ENCODE results near the gene GPS1.

GPS1 gene

GRCh38 chr17:82081546-82081945, 29.8 kb downstream of the GPS1 start:
- DNase-seq: no peak

DNA sequence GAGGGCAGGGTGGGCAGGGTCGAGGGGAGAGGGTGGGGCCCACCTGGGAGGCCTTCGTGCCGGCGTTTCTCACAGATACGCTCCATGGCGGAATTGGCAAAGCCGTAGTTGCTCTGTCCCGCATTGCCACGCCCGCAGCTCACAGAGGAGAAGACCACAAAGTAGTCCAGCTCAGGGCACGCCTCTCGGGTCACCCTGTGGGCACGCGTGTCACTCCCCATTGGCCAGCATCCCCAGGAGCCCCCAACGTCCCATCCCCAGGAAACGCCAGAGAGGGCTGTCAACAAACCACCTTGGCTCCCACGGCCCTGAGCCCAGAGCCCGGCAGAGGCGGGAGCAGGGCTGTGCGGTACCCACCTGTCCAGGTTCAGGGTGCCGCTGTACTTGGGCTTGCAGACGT, 30.3 kb downstream of the GPS1 start:
- DNase-seq: no peak

DNA sequence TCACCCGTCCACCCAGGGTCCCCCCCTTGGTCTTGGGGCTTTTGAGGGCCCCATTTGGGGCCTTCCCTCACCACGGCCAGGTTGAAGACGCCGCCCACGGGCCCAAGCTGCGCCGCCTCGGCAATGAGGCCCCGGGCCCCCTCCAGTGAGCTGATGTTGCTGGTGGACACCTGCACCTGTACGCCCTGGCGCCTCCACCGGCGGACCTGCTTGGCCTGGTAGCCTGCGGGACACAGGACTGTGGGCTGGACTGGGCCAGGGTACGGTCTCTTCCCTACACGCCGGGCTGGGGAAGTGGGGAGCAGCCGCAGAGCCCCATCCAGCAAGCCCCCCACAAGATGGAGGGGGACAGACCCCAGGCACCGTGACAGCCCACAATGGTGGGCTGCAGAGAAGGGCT, 30.8 kb downstream of the GPS1 start:
- no peak for DNase-seq

GRCh38 chr17:82083009-82083408, 31.3 kb downstream of the GPS1 start:
- no peak for DNase-seq

DNA sequence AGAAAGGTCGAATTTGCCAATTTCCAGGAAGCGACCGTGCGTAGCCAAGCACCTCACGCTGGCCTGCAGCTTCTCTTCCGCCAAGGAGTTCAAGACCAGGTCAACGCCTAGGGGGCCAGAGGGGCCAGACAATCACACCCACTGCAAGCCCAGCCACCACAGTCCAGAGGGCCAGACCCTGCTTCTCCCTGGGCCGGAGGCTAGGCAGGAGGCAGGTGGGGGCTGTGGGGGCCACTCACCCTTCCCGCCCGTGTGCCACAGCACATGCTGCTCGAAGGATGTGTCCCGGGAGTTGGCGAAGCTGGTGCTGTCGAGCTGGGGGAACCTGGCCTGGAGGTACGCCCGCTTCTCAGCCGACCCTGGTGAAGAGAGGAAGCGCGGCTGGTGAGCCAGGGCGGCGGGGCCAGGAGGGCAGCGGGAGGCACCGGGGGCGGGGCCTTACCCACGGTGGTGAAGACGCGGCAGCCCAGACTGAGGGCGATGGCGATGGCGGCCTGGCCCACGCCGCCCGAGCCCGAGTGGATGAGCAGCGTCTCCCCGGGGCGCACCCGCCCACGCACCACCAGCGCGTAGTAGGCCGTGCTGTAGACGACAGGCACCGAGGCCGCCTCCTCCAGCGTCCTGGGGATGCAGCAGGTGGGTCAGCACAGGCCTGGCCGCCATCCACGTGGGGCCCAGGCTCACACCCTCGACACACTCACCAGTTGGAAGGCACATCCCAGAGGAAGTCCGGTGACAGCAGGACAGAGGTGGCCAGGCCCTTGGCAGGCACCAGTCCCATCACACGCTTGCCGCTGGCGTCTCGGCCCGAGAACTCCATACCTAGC, 32.0 kb downstream of the GPS1 start:
- DNase-seq: no peak

DNA sequence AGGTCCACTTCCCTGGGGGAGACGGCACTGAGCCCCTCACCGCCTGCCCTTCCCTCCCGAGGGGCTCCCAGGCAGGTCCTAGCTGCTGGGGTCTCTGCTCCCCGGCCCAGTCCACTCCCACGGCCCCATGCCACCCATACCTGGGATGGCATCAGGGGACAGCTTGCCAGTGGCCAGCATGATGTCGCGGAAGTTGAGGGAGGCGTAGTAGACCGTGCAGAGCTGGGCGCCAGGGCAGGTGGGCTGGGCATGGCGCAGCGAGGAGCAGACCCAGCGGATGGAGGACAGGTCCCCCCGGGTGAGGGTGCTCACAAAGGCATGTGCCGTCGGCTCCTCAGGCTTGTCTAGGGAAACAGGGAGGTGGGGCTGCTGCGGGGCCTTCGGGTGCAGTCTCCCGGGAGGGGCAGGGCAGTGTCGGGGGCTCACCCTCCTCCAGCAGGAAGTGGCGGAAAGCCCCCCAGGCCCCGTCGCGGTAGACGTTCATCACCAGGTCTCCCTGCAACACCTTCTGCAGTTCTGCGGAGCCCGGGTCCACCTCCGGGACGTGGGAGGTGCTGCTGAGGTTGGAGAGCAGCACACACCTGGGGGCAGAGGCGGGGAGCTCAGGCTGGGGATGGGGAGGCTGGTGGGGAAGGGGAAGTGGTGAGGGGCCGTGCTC, 32.8 kb downstream of the GPS1 start:
- DNase-seq: no peak

- DNase-seq: no peak
These were observed 33.5 kb downstream of the GPS1 start for GRCh38 chr17:82085031-82085861.

- no peak for DNase-seq
These were observed 34.5 kb downstream of the GPS1 start for GRCh38 chr17:82085931-82086764.

- no peak for DNase-seq
These were observed 35.5 kb downstream of the GPS1 start for GRCh38 chr17:82086941-82087906.

DNA sequence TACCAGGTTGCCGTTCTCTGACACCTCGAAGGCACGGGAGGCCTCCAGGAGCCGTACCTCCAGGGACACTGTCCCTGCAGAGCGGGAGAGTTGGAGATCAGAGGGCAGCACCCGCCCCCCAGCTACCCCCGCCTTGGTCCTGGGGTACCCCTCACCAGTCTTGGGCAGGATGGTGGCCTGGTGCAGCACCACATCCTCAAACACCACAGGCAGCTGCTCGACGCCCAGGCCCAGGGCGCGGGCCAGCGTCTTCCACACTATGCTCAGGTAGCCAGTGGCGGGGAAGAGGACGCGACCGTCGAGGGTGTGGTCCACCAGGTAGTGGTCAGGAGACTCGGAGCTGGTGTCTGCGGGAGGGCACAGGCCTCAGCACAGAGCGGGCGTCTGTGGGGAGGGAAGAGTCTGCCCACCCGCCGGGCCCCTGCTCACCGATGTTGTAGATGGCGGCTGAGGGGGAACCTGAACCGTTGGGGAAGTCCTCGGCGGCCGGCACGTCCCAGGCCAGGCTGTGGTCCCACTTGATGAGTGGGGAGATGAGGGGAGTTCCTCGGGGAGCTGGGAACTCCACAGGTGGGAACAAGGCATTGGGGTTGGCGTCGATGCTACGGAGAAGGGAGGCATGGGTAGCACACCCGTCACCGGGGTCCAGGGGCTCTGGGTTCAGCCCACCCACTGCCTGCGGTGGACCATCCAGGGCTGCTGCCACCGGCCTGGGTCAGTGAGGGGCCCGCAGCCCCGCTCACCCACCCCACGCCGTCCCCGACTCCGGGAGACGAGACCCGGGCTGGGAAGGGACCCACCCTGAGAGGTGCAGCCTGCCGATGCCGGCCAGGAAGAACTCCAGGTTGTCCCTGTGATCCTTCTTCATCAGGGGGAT, 36.5 kb downstream of the GPS1 start:
- no peak for DNase-seq

DNA sequence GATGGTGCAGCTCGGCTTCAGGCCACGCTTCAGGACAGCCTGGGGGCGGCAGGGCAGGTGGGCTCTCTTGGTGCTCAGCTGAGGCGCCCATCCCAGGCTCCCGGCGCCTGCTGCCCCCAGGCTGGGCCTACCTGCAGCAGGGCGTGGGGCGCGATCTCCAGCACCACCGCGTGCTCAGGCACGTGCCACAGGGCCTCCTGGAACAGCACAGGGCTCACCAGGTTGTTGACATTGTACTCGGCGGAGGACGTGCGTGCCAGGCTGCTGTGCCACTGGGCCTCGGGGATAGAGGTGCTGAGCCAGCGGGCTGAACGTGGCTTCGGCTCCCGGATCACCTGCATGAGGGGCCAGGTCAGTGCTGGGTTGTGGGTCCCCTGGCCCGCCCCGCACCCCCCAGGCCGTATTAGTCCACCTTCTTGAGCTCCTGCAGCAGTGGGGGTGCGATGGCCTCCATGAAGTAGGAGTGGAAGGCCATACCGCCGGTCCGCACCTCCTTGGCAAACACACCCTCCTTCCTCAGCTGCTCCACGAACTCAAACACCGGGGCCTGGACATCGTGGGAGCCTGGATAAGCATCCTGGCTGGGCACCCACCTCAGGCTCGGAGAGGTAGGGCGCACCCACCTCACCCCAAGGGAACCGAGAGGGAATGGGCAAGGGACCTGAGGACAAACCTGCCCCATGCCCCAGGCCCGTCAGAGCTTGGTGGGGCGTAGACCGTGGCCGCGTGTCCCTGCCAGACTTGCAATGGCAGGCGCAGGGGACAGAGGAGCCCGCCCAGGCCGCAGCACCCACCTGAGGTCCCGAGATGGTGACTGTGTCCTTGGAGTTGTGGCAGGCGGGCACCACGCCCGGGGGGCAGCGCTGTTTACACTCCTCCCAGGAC, 37.4 kb downstream of the GPS1 start:
- DNase-seq: no peak

DNA sequence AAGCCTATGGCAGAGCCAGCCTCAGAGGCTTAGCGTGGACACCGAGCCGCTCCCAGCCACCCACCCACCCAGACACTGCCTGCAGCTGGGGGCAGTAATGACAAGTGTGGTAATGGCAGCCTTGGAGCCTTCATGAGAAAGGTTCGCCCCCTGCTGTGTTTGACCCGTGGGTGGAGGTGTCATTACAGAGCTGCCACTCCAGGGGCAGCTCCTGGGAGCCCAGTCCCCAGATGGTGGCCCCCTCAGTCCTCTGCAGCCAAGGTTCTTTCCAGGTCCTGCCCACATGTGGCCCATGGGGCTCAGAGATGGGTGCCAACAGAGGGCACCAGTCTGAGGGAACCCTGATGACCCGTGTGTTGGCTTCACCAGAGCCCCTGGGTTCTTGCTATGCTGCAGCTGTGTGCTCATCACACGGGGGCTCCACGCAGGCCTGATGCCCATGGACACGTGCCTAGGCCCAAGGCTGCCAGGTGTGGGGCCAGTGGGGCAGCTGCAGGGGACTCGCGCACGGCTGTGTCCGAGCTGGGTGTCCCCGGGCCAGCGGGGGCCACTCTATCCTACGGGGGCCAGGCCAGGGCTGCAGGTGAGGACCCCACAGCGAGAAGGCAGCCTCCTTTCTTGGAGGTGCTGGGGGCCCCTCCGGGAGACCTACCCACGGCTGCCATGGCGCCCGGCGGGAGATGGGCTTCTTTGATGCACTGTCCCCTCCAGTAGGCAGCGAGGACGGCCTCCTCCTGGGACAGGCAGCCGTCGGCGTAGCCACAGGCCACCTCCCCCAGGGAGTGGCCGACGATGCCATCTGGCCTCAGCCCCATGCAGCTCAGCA, 38.2 kb downstream of the GPS1 start:
- no peak for DNase-seq

GRCh38 chr17:82090549-82091263, 39.0 kb downstream of the GPS1 start:
- DNase-seq: no peak

GRCh38 chr17:82091264-82092066, 39.8 kb downstream of the GPS1 start:
- no peak for DNase-seq

DNA sequence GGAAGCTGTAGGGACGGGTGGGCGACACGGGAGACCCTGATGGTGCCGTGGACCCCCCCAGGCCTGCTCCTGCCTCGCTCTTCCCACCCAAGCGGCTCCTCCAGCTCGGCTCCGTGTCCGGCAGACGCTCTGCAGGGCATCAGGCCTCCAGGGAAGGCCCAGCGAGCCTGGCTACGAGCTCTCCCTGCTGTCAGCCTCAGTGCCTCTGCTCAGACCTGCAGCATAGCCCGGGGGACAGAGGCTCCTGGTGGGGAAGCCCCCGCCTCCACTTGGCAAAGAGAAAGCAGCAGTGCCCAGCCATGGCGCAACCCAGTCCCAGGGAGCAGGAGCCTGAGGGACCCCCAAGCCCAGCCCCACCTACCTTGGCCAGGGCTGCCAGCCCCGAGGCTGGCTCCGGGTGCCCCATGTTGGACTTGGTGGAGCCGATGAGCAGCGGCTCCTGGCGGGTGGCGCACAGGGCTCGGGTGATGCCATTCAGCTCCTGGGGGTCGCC, 40.4 kb downstream of the GPS1 start:
- no peak for DNase-seq

- DNase-seq: no peak
These were observed 40.9 kb downstream of the GPS1 start for GRCh38 chr17:82092628-82092994.

Data from activated CD4-positive, alpha-beta T cell treated with anti-CD3 and anti-CD28 coated beads, Interleukin-2, amount 50 U/mL, for 16 hours (primary cell).